H9 (cell line): ENCODE data around the gene CTAG1B. TPM values are rescaled to one million over a fixed set of nuclear protein-coding genes. Genes with fewer than 3 reads are reported as not detected.
"Not testable (repeated sequence)": the region's sequence is repeated elsewhere in the genome, so short reads cannot be mapped to it uniquely, and the experiment has no call there.

Source experiments
- DNase-seq: peaks from one replicate; pipeline ENCODE4 v3.0.0-alpha.2; 2017
- H2AFZ ChIP-seq: one replicate; pipeline ENCODE4 v1.6.1; 2013; ENCODE audit warnings: mild to moderate bottlenecking, low read length, control low read depth, moderate library complexity
- H2AK5ac ChIP-seq: 2 replicates; pipeline ENCODE4 v1.6.1; 2013; ENCODE audit warnings: low read length, control low read depth, mixed read lengths; ENCODE audit not compliant: insufficient read length
- H2BK120ac ChIP-seq: one replicate; pipeline ENCODE4 v1.6.1; 2013; ENCODE audit warnings: low read depth, mild to moderate bottlenecking, low read length, control low read depth, inconsistent platforms; ENCODE audit not compliant: poor library complexity, severe bottlenecking
- H2BK12ac ChIP-seq: 2 replicates; pipeline ENCODE4 v1.6.1; 2013; ENCODE audit warnings: low read length, control low read depth, mixed read lengths, low read depth; ENCODE audit not compliant: insufficient read length
- H2BK15ac ChIP-seq: 2 replicates; pipeline ENCODE4 v1.6.1; 2013; ENCODE audit warnings: low read depth, low read length, control low read depth
- H2BK20ac ChIP-seq: one replicate; pipeline ENCODE4 v1.6.1; 2013; ENCODE audit warnings: low read depth, mild to moderate bottlenecking, low read length, control low read depth, inconsistent platforms; ENCODE audit not compliant: poor library complexity, severe bottlenecking
- H2BK5ac ChIP-seq: 2 replicates; pipeline ENCODE4 v1.6.1; 2013; ENCODE audit warnings: low read length, control low read depth, mixed read lengths; ENCODE audit not compliant: insufficient read length
- H3K14ac ChIP-seq: 2 replicates; pipeline ENCODE4 v1.6.1; 2013; ENCODE audit warnings: low read length, control low read depth; ENCODE audit not compliant: insufficient read depth
- H3K18ac ChIP-seq: 2 replicates; pipeline ENCODE4 v1.6.1; 2013; ENCODE audit warnings: low read depth, mild to moderate bottlenecking, mixed read lengths, low read length, control low read depth; ENCODE audit not compliant: insufficient read length
- H3K23ac ChIP-seq: 2 replicates; pipeline ENCODE4 v1.6.1; 2013; ENCODE audit warnings: low read length, control low read depth, mixed read lengths, low read depth; ENCODE audit not compliant: insufficient read length
- H3K23me2 ChIP-seq: 2 replicates; pipeline ENCODE4 v1.6.1; 2013; ENCODE audit warnings: low read depth, mild to moderate bottlenecking, mixed read lengths, low read length, control low read depth; ENCODE audit not compliant: insufficient read length, poor library complexity, severe bottlenecking
- H3K27ac ChIP-seq: 2 replicates; pipeline ENCODE4 v1.5.1; 2013; ENCODE audit warnings: low read length, control low read depth, mixed read lengths, low read depth; ENCODE audit not compliant: insufficient read length
- H3K27me3 ChIP-seq: 2 replicates; pipeline ENCODE4 v1.6.1; 2013; ENCODE audit warnings: low read length, control low read depth, inconsistent platforms; ENCODE audit not compliant: insufficient read depth
- H3K4ac ChIP-seq: 2 replicates; pipeline ENCODE4 v1.6.1; 2013; ENCODE audit warnings: low read depth, mild to moderate bottlenecking, control low read depth, inconsistent platforms, low read length, moderate library complexity
- H3K4me1 ChIP-seq: 2 replicates; pipeline ENCODE4 v1.6.1; 2013; ENCODE audit warnings: low read length, control low read depth, inconsistent platforms; ENCODE audit not compliant: insufficient read depth
- H3K4me2 ChIP-seq: 2 replicates; pipeline ENCODE4 v1.6.1; 2013; ENCODE audit warnings: low read length, control low read depth, mixed read lengths; ENCODE audit not compliant: insufficient read length, insufficient read depth
- H3K56ac ChIP-seq: 2 replicates; pipeline ENCODE4 v1.6.1; 2013; ENCODE audit warnings: low read depth, mild to moderate bottlenecking, mixed read lengths, low read length, control low read depth; ENCODE audit not compliant: insufficient read length
- H3K79me1 ChIP-seq: 2 replicates; pipeline ENCODE4 v1.6.1; 2013; ENCODE audit warnings: low read depth, mild to moderate bottlenecking, moderate library complexity, low read length, control low read depth, inconsistent platforms; ENCODE audit not compliant: insufficient read depth, poor library complexity, severe bottlenecking
- H3K79me2 ChIP-seq: 2 replicates; pipeline ENCODE4 v1.6.1; 2013; ENCODE audit warnings: low read length, control low read depth, inconsistent platforms; ENCODE audit not compliant: insufficient read depth
- H3K9ac ChIP-seq: 2 replicates; pipeline ENCODE4 v1.6.1; 2013; ENCODE audit warnings: low read length, control low read depth, mixed read lengths; ENCODE audit not compliant: insufficient read length; ENCODE audit errors: extremely low read depth
- H3K9me3 ChIP-seq: one replicate; pipeline ENCODE4 v1.6.1; 2013; ENCODE audit warnings: low read depth, low read length, inconsistent platforms; ENCODE audit not compliant: control insufficient read depth
- H3T11ph ChIP-seq: one replicate; pipeline ENCODE4 v1.6.1; 2013; ENCODE audit warnings: mild to moderate bottlenecking, low read length, control low read depth, inconsistent platforms
- H4K20me1 ChIP-seq: one replicate; pipeline ENCODE4 v1.6.1; 2013; ENCODE audit not compliant: control insufficient read depth, insufficient read length, insufficient read depth
- H4K5ac ChIP-seq: 2 replicates; pipeline ENCODE4 v1.6.1; 2013; ENCODE audit warnings: low read depth, mild to moderate bottlenecking, mixed read lengths, low read length, control low read depth; ENCODE audit not compliant: insufficient read length
- H4K8ac ChIP-seq: replicated peaks from 2 replicates; pipeline ENCODE4 v1.6.1; 2013; ENCODE audit warnings: low read length, control low read depth, mixed read lengths, low read depth; ENCODE audit not compliant: insufficient read length
- H4K91ac ChIP-seq: 2 replicates; pipeline ENCODE4 v1.6.1; 2013; ENCODE audit warnings: low read depth, mild to moderate bottlenecking, moderate library complexity, mixed read lengths, low read length, control low read depth; ENCODE audit not compliant: insufficient read length
- H3K27ac Mint-ChIP-seq, 3 experiments: 2 replicates in 2 of 3; 3 replicates in 1 of 3; pipeline ENCODE4 v1.8.0; 2020 to 2021; ENCODE audit warnings: mixed read lengths in 3 of 3, mild to moderate bottlenecking in 1 of 3, moderate library complexity in 1 of 3
- H3K27me3 Mint-ChIP-seq: 2 replicates; pipeline ENCODE4 v1.8.0; 2021; ENCODE audit warnings: low read depth, mild to moderate bottlenecking, moderate library complexity, mixed read lengths
- H3K36me3 Mint-ChIP-seq, 3 experiments: 2 replicates in 2 of 3; 3 replicates in 1 of 3; pipeline ENCODE4 v1.8.0; 2020 to 2021; ENCODE audit warnings: low read depth in 3 of 3, mixed read lengths in 3 of 3; ENCODE audit not compliant: insufficient read depth in 1 of 3
- H3K4me1 Mint-ChIP-seq, 2 experiments: 2 replicates each; pipeline ENCODE4 v1.8.0; 2020; ENCODE audit warnings: mixed read lengths in 2 of 2
- H3K4me3 Mint-ChIP-seq, 2 experiments: 2 replicates in 1 of 2; 3 replicates in 1 of 2; pipeline ENCODE4 v1.8.0; 2020 to 2021; ENCODE audit warnings: mild to moderate bottlenecking in 2 of 2, mixed read lengths in 2 of 2, moderate library complexity in 1 of 2
- H3K9me3 Mint-ChIP-seq, 2 experiments: 2 replicates in 1 of 2; 3 replicates in 1 of 2; pipeline ENCODE4 v1.8.0; 2020; ENCODE audit warnings: mild to moderate bottlenecking in 2 of 2, mixed read lengths in 2 of 2, moderate library complexity in 1 of 2
- CTCF ChIP-seq: fragments of 200-600 bp; sonication (generic); conservative IDR thresholded peaks from 3 replicates; pipeline ENCODE4 v1.8.0; 2021; ENCODE audit warnings: antibody characterized with exemption, mild to moderate bottlenecking
- WGBS: extraction: QIAGEN DNeasy Blood & Tissue Kit; methylation state at CpG from one replicate; pipeline ENCODE4 v1.1.7; 2013; ENCODE audit warnings: missing lambda C conversion rate, low lambda C conversion rate, mixed read lengths; ENCODE audit not compliant: insufficient read length; ENCODE audit errors: extremely low coverage; 5-methylcytosine and 5-hydroxymethylcytosine counted together
- total RNA-seq: library from RNA; stranded (reverse); gene quantifications from 2 replicates; pipeline ENCODE4 v1.2.1, GENCODE V29; 2021

The CTAG1B gene
- total RNA-seq, 1 experiment from 2014 or later = not detected

GRCh38 chrX:154648931-154649330 is 29.8 kb upstream of the CTAG1B start:
- DNase-seq = no peak
- no CpG with 5 or more reads among the region's 15 CpGs for WGBS
- no peak overlapping the region for H2BK5ac ChIP-seq
- H3K9ac ChIP-seq = no peak overlapping the region
- H3K23ac ChIP-seq = no peak overlapping the region
- H3K4me2 ChIP-seq = no peak overlapping the region
- H4K8ac ChIP-seq = no peak overlapping the region
- H2BK120ac ChIP-seq = no peak overlapping the region
- no peak overlapping the region for H2BK20ac ChIP-seq
- H4K5ac ChIP-seq = no peak overlapping the region
- peaks cover 4 to 7% of the 10 kb centered on the region in 2 experiments; a peak in 2 of 4 replicates for H3K4me1 Mint-ChIP-seq
- H2BK12ac ChIP-seq = no peak overlapping the region
- H3K27me3 ChIP-seq = no peaks in the 10 kb centered on the region
- H3K79me1 ChIP-seq = no peaks in the 10 kb centered on the region
- no peak overlapping the region for H3K56ac ChIP-seq
- H3K27ac ChIP-seq = no peak overlapping the region
- H2AFZ ChIP-seq = no peak overlapping the region
- no peak overlapping the region for H4K91ac ChIP-seq
- H3K9me3 ChIP-seq = peaks cover 19% of the 10 kb centered on the region
- no peaks in the 10 kb centered on the region for H3K4me1 ChIP-seq
- no peak overlapping the region for H3K4me3 Mint-ChIP-seq
- H2AK5ac ChIP-seq = no peak overlapping the region
- peaks cover 26 to 32% of the 10 kb centered on the region in 2 experiments for H3K9me3 Mint-ChIP-seq
- no peak overlapping the region for H3K4ac ChIP-seq
- no peak overlapping the region for H3K27ac Mint-ChIP-seq
- no peaks in the 10 kb centered on the region for H3K79me2 ChIP-seq
- H4K20me1 ChIP-seq = no peaks in the 10 kb centered on the region
- H3K18ac ChIP-seq = no peak overlapping the region
- no peak overlapping the region for H2BK15ac ChIP-seq
- TF ChIP-seq CTCF = no peak
- H3K14ac ChIP-seq = no peak overlapping the region
- no peaks in the 10 kb centered on the region for H3K23me2 ChIP-seq
- H3K27me3 Mint-ChIP-seq = peaks cover 2% of the 10 kb centered on the region; the same call in 1 of the 2 replicates
- H3T11ph ChIP-seq = no peak overlapping the region
- H3K36me3 Mint-ChIP-seq = no peaks in the 10 kb centered on the region

DNA sequence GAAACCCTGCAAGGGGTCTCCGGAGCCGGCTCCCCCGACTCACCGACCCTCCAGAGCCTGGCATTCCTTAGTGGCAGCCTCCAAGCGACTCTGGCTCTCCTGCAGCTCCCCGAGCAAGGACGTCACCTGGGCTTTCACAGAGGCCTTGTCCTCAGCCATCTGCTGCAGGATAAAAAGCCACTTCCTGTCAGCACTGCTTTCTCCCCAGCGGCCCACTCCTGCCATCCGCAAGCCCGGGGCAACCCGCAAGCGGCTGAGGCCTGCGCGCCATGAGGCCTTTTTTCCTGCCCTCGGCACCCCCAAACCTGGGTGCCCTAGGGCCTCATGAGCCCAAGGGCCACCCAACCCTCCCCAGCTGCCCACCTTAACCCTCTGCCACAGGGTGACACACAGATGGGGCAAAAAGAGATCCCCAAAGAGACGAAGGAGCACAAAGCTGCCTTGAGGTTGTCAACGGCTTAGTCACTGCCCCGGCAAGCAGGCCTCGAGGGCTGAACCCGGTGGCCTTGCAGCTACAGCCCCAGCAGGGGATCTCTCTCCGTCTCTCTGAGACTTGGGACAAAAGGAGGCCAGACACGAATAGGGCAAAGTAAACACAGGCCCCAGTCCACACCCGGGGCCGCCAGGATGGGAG is 26.8 kb upstream of the CTAG1B start:
- not testable (repeated sequence) for H3K27me3 ChIP-seq, H2BK15ac ChIP-seq, H2BK120ac ChIP-seq, H2AK5ac ChIP-seq, DNase-seq, H3K56ac ChIP-seq, H3K27me3 Mint-ChIP-seq, H3K79me1 ChIP-seq, H3K23me2 ChIP-seq, H3K4me1 ChIP-seq, H3K9ac ChIP-seq, H4K91ac ChIP-seq, H4K8ac ChIP-seq, H3K79me2 ChIP-seq, H2BK12ac ChIP-seq, H4K5ac ChIP-seq, H3K18ac ChIP-seq, H3K4ac ChIP-seq, H3K27ac ChIP-seq, H3K27ac Mint-ChIP-seq, H3K4me2 ChIP-seq, H3K4me1 Mint-ChIP-seq, H3T11ph ChIP-seq, H4K20me1 ChIP-seq, H3K36me3 Mint-ChIP-seq, H2AFZ ChIP-seq, H3K14ac ChIP-seq, H3K4me3 Mint-ChIP-seq, H2BK5ac ChIP-seq, H3K23ac ChIP-seq, H2BK20ac ChIP-seq
- H3K9me3 Mint-ChIP-seq = peaks cover 20% of the 10 kb centered on the region in 2 experiments
- peaks cover 14% of the 10 kb centered on the region for H3K9me3 ChIP-seq
- WGBS = no CpG with 5 or more reads among the region's 24 CpGs
